ENCODE data around the gene CLSTN1. TPM values are rescaled to one million over a fixed set of nuclear protein-coding genes. Genes with fewer than 3 reads are reported as not detected.
"Not testable (repeated sequence)": the region's sequence is repeated elsewhere in the genome, so short reads cannot be mapped to it uniquely, and the experiment has no call there.

The CLSTN1 gene
- total and polyA plus RNA-seq, 7 donors, result 7.3 to 48.7 (median 19.7) TPM

- no peak for DNase-seq
- Histone ChIP-seq H3K4me3 (no peak overlapping the region), H3K27ac (no peak overlapping the region), H3K4me1 (no peaks in the 10 kb centered on the region), H3K36me3 (ENCODE audit: insufficient read depth in 1 of 2, low read depth in 1 of 2) (peaks cover 0 to 7% of the 10 kb centered on the region in 2 donors), H3K9me3 (no peaks in the 10 kb centered on the region), H3K27me3 (ENCODE audit: insufficient read depth in 3 of 3, low read length in 2 of 3) (no peaks in the 10 kb centered on the region)
- no peak for TF ChIP-seq CTCF (IDR thresholded peaks at IDR 0.05)
- intact Hi-C loops (cut with DNase I), result no loop called here
- WGBS, 3 donors, result 80 to 89% (median 87%) methylated on average over 40 of the region's 40 CpGs
- no peak for ATAC-seq
Observed at GRCh38 chr1:9715536-9716226, 108.1 kb downstream of the CLSTN1 start.

GRCh38 chr1:9714257-9714718, 109.5 kb downstream of the CLSTN1 start:
- H3K27me3 ChIP-seq (ENCODE audit: insufficient read depth in 3 of 3, low read length in 2 of 3), result no peaks in the 10 kb centered on the region
- H3K27ac ChIP-seq, result no peak overlapping the region
- WGBS, 3 donors, result 57 to 73% (median 62%) methylated on average over 6 of the region's 6 CpGs
- ATAC-seq, result no peak
- H3K4me3 ChIP-seq, result no peak overlapping the region
- no peak for DNase-seq
- TF ChIP-seq CTCF (IDR thresholded peaks at IDR 0.05), result no peak
- intact Hi-C loops (cut with DNase I), result no loop called here
- no peaks in the 10 kb centered on the region for H3K9me3 ChIP-seq
- H3K36me3 ChIP-seq (ENCODE audit: insufficient read depth in 1 of 2, low read depth in 1 of 2), result peaks cover 0 to 2% of the 10 kb centered on the region in 2 donors
- no peaks in the 10 kb centered on the region for H3K4me1 ChIP-seq

- H3K36me3 ChIP-seq (ENCODE audit: insufficient read depth in 1 of 2, low read depth in 1 of 2); H3K27me3 ChIP-seq (ENCODE audit: insufficient read depth in 3 of 3, low read length in 2 of 3); ATAC-seq; H3K9me3 ChIP-seq; H3K4me3 ChIP-seq; H3K27ac ChIP-seq; intact Hi-C loops (cut with DNase I); H3K4me1 ChIP-seq; DNase-seq: not testable (repeated sequence)
- 94 to 96% (median 96%) methylated on average over 7 of the region's 7 CpGs for WGBS, 3 donors
Observed at GRCh38 chr1:9712767-9713166, 111.0 kb downstream of the CLSTN1 start.

GRCh38 chr1:9711466-9712020, 112.2 kb downstream of the CLSTN1 start:
- H3K4me1 ChIP-seq, result no peaks in the 10 kb centered on the region
- intact Hi-C loops (cut with DNase I), result no loop called here
- WGBS, 3 donors, result 85 to 89% (median 89%) methylated on average over 9 of the region's 9 CpGs
- no peak overlapping the region for H3K4me3 ChIP-seq
- H3K36me3 ChIP-seq (ENCODE audit: insufficient read depth in 1 of 2, low read depth in 1 of 2), result peaks cover 0 to 2% of the 10 kb centered on the region in 2 donors
- no peaks in the 10 kb centered on the region for H3K9me3 ChIP-seq
- TF ChIP-seq CTCF (IDR thresholded peaks at IDR 0.05), result no peak
- no peak for DNase-seq
- H3K27ac ChIP-seq, result no peak overlapping the region
- no peaks in the 10 kb centered on the region for H3K27me3 ChIP-seq (ENCODE audit: insufficient read depth in 3 of 3, low read length in 2 of 3)
- no peak for ATAC-seq

GRCh38 chr1:9710037-9710436, 113.7 kb downstream of the CLSTN1 start:
- TF ChIP-seq CTCF (IDR thresholded peaks at IDR 0.05), result no peak
- 84 to 92% (median 89%) methylated on average over 8 of the region's 8 CpGs for WGBS, 3 donors
- intact Hi-C loops (cut with DNase I), result no loop called here
- no peaks in the 10 kb centered on the region for H3K27me3 ChIP-seq (ENCODE audit: insufficient read depth in 3 of 3, low read length in 2 of 3)
- no peaks in the 10 kb centered on the region for H3K4me1 ChIP-seq
- no peak for ATAC-seq
- H3K9me3 ChIP-seq, result no peaks in the 10 kb centered on the region
- no peak overlapping the region for H3K27ac ChIP-seq
- H3K36me3 ChIP-seq (ENCODE audit: insufficient read depth in 1 of 2, low read depth in 1 of 2), result no peaks in the 10 kb centered on the region
- DNase-seq, result no peak
- H3K4me3 ChIP-seq, result no peak overlapping the region

Measured in psoas muscle (tissue), 8 donors.